HG03196 (cell line): Measurements from ENCODE around the gene NLRP5.
"Not testable (repeated sequence)": the region's sequence is repeated elsewhere in the genome, so short reads cannot be mapped to it uniquely, and the experiment has no call there.

Source experiments
- ATAC-seq: cut with Tn5 transposase; IDR thresholded peaks from one replicate; pipeline ENCODE4 v1.9.1; 2021; ENCODE audit not compliant: unreplicated experiment

NLRP5 gene

GRCh38 chr19:56098237-56098636 is 111.7 kb downstream of the NLRP5 start:
- ATAC-seq, result not testable (repeated sequence)

GRCh38 chr19:56098731-56099568 is 112.4 kb downstream of the NLRP5 start:
- ATAC-seq, result no peak

GRCh38 chr19:56099638-56100539 is 113.3 kb downstream of the NLRP5 start:
- ATAC-seq, result no peak

- no peak for ATAC-seq
Observed at GRCh38 chr19:56101095-56101494, 114.5 kb downstream of the NLRP5 start.

GRCh38 chr19:56101746-56102535 is 115.4 kb downstream of the NLRP5 start:
- ATAC-seq, result no peak

- no peak for ATAC-seq
Observed at GRCh38 chr19:56103027-56103614, 116.5 kb downstream of the NLRP5 start.

- ATAC-seq, result no peak
Observed at GRCh38 chr19:56104423-56104822, 117.8 kb downstream of the NLRP5 start.

GRCh38 chr19:56105090-56105701 is 118.6 kb downstream of the NLRP5 start:
- ATAC-seq, result no peak

DNA sequence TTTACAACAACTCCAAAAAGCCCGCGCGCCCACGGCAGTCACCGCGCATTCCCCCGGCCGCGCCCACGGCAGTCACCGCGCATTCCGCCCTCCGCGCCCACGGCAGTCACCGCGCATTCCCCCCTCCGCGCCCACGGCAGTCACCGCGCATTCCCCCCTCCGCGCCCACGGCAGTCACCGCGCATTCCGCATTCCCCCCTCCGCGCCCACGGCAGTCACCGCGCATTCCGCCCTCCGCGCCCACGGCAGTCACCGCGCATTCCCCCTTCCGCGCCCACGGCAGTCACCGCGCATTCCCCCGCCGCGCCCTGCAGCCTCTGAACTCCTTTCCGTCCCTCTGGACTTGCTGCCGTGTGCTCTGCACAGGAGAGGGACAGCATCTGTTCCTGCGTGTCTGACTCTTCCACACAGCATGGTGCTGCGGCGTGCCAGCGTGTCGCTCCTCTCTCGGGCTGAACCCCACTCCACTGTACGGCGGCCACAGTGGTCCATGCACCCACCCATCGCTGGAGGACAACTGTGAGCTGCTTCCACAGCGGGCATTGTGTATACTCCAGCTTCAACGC is 119.3 kb downstream of the NLRP5 start:
- not testable (repeated sequence) for ATAC-seq

GRCh38 chr19:56106397-56106849 is 119.8 kb downstream of the NLRP5 start:
- ATAC-seq, result no peak

GRCh38 chr19:56106993-56107392 is 120.4 kb downstream of the NLRP5 start:
- ATAC-seq, result no peak

GRCh38 chr19:56107626-56108351 is 121.2 kb downstream of the NLRP5 start:
- no peak for ATAC-seq

DNA sequence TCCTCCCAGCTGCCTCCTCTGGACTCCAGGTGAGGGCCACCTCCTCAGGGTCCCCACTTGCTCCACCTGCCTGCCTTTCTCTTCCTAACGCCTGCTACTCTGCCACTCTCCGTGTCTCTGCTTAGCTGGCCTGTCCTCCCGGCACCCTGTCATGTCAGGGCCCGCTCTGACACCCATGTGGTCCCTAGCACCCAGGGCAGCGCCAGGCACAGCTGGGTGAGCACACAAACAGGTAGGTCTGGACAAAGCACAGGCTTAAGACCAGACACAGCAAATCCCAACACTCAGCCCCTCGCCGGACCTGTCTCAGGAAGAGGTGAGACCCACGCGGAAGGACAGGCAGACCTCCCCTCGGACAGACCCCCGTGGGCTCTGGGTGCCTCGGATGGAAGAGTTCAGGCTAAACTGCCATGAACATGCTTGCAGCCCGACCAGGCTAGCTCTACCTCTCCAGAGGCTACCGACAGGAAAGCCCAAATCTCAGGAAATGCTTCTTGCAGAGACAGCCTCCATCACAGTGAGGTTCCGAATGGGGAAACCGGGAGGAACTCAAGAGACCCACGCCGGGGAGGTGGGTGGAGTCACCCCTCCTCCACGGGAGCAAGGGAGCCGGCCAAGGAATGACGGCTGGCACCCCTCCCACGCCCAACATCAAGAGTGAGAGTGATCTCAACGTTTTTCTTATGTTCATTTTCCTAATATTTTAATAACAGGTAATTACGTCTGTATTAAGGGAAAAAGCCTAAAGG is 122.0 kb downstream of the NLRP5 start:
- ATAC-seq, result no peak

- no peak for ATAC-seq
Observed at GRCh38 chr19:56109226-56109625, 122.7 kb downstream of the NLRP5 start.

DNA sequence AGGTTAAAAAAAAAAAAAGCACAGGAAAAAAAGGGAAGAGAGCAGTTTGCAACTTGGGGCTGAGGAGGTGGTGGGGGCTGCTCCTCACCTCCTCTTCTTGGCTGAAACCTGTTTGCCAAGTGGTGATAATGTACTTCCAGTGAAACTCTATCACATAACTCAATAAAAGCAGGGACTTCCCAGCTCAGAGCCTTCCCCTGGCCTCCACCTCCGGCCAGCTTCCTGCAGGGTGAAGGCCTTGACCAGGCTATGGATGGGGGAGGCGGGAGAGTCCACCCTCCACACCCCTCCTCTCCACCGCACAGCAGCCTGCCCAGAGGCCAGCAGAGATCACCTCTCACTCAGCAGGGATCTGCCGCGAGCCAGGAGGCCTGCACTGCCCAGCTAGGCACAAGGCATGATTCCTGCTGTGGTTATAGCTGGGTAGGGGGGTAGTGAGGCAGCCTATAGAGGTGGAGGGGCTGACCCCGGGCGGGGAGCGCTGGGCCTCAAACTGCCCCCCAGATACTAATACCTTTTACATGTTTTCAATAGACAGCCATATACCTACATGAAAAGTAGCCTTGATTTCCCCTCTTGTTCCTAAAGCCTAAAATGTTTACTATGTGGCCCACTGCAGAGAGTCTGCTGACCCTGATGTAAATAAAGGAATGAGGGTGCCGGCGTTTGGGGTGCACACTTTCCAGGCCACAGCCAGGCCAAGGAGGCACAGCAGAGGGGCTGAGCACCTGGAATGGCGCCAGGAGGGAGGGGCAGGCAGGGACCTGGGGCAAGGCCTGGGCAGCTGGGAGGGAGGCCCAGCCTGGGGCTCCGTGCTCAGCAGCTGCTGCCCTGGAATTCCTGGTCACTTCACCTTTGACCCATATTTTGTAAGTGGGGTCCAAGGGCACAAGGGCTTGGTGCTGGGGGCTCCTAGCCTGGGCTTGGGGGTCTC is 124.2 kb downstream of the NLRP5 start:
- ATAC-seq, result no peak
